ENCODE results near the gene NETO2. TPM values are rescaled to one million over a fixed set of nuclear protein-coding genes. Genes with fewer than 3 reads are reported as not detected.
A peak's percentile ranks its signal among the peaks of the same experiment; 100 is the strongest.

NETO2 gene
- total RNA-seq, 2 donors from 2014 or later: 17.9 to 67.0 TPM

DNA sequence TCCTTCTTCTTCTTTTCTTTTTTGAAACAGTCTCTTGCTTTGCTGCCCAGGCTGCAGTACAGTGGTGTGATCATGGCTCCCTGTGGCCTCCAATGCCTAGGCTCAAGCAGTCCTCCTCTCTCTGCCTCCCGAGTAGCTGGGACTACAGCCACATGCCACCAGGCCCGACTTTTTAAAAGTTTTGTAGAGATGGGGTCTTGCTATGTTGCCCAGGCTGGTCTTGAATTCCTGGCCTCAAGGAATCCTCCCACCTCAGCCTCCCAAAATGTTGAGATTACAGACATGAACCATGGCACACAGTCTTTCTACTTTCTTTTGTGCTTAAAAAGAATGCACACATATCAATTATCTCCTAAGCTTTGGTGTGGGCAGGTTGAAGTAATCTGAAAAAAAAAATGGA, 109.3 kb downstream of the NETO2 start:
- Mint-ChIP-seq H3K27ac (peak overlapping the region; percentile 2), H3K4me1 (no peaks in the 10 kb centered on the region), H3K4me3 (no peak overlapping the region), H3K36me3 (ENCODE audit: low read depth) (no peaks in the 10 kb centered on the region), H3K9me3 (no peaks in the 10 kb centered on the region), H3K27me3 (no peaks in the 10 kb centered on the region)
- no peak for ATAC-seq (replicated peaks)

DNA sequence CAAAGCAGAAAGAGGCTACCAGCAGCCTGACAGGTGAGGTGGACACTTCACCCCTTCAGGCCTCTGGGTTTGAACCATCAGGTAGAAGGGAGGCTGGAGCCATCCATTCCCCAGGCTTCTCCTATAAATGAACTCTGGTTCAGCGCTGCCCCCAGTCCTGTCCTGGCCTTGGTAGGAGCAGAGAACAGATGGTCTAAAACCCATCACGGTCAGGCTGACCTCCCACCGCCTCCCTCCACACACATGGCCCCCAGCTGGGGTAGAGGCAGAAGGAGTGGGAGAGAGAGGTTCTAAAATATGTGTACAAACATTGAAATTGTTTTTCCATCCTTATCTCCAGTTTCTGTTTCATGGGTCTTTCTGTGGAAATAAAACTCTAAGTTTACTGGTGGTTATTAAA, 110.6 kb downstream of the NETO2 start:
- H3K27me3 Mint-ChIP-seq: no peaks in the 10 kb centered on the region
- no peaks in the 10 kb centered on the region for H3K4me1 Mint-ChIP-seq
- no peak overlapping the region for H3K4me3 Mint-ChIP-seq
- no peaks in the 10 kb centered on the region for H3K36me3 Mint-ChIP-seq (ENCODE audit: low read depth)
- ATAC-seq (replicated peaks): no peak
- no peaks in the 10 kb centered on the region for H3K9me3 Mint-ChIP-seq
- no peak overlapping the region for H3K27ac Mint-ChIP-seq

DNA sequence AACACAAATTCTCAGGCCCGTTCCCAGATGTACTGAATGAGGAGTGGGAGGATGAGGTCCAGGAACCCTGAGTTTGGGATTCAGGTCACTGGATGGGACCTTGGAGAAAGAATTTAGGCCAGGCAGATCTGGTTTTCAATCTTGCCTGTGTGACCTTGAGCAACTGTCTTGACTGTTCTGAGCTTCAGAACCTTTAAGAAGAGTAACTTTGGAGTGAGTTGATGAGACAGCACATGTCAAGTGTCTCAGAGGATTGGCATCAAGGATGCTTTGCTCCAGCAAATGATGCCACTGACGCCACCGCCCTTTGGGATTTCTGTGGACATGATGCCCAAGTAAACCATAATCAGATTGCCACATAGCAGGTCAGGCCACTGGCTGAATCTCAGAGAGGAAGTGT, 114.0 kb downstream of the NETO2 start:
- Mint-ChIP-seq H3K27me3 (no peaks in the 10 kb centered on the region), H3K27ac (no peak overlapping the region), H3K36me3 (ENCODE audit: low read depth) (no peaks in the 10 kb centered on the region), H3K4me3 (no peak overlapping the region), H3K9me3 (no peaks in the 10 kb centered on the region), H3K4me1 (no peaks in the 10 kb centered on the region)
- ATAC-seq (replicated peaks): no peak

- Mint-ChIP-seq H3K4me3 (no peak overlapping the region), H3K36me3 (ENCODE audit: low read depth) (no peaks in the 10 kb centered on the region), H3K27ac (no peak overlapping the region), H3K27me3 (no peaks in the 10 kb centered on the region), H3K4me1 (no peaks in the 10 kb centered on the region), H3K9me3 (no peaks in the 10 kb centered on the region)
- no peak for ATAC-seq (replicated peaks)
These were observed 114.9 kb downstream of the NETO2 start for GRCh38 chr16:47028767-47029377.

Other genes starting within 250 kb of the NETO2 start
- 10 to 100 TPM; 46.2 to 77.9 TPM for gene DNAJA2, start 170.3 kb downstream of the NETO2 start, total RNA-seq

Measured in activated T-helper 17 cell treated with anti-CD3 and anti-CD28 coated beads, Interleukin-2, amount 50 U/mL, for 72 hours (primary cell).